GM18861 (cell line): ENCODE data around the gene TMPRSS11A.

Experiments used
- ATAC-seq: cut with Tn5 transposase; IDR thresholded peaks from one replicate; pipeline ENCODE4 v1.9.1; 2021; ENCODE audit not compliant: unreplicated experiment

Gene TMPRSS11A

GRCh38 chr4:67963356-67963755 lies at the start of gene TMPRSS11A:
TSS of gene TMPRSS11A (minus strand) at chr4:67963493. CDS start at chr4:67963393, 100 bp downstream.
- no peak for ATAC-seq

GRCh38 chr4:68011684-68012083 lies 48.4 kb upstream of the TMPRSS11A start:
- ATAC-seq = no peak

- no peak for ATAC-seq
Observed at GRCh38 chr4:68002906-68003305, 39.6 kb upstream of the TMPRSS11A start.

- no peak for ATAC-seq
Observed at GRCh38 chr4:67996127-67996526, 32.8 kb upstream of the TMPRSS11A start.

- ATAC-seq = no peak
Observed at GRCh38 chr4:67988991-67989390, 25.7 kb upstream of the TMPRSS11A start.

- no peak for ATAC-seq
Observed at GRCh38 chr4:67983333-67983732, 20.0 kb upstream of the TMPRSS11A start.

GRCh38 chr4:67980512-67980911 lies 17.2 kb upstream of the TMPRSS11A start:
- ATAC-seq = no peak

GRCh38 chr4:67973608-67974007 lies 10.3 kb upstream of the TMPRSS11A start:
- no peak for ATAC-seq

- ATAC-seq = no peak
Observed at GRCh38 chr4:67954890-67955289, 8.4 kb downstream of the TMPRSS11A start.

GRCh38 chr4:67941074-67941473 lies 22.2 kb downstream of the TMPRSS11A start:
- no peak for ATAC-seq

- ATAC-seq = no peak
Observed at GRCh38 chr4:67940506-67940905, 22.8 kb downstream of the TMPRSS11A start.

GRCh38 chr4:67939195-67939594 lies 24.1 kb downstream of the TMPRSS11A start:
- ATAC-seq = no peak

- ATAC-seq = no peak
Observed at GRCh38 chr4:67935888-67936287, 27.4 kb downstream of the TMPRSS11A start.

GRCh38 chr4:67934628-67935027 lies 28.7 kb downstream of the TMPRSS11A start:
- no peak for ATAC-seq

- no peak for ATAC-seq
Observed at GRCh38 chr4:67933755-67934154, 29.5 kb downstream of the TMPRSS11A start.

- no peak for ATAC-seq
Observed at GRCh38 chr4:67933038-67933437, 30.3 kb downstream of the TMPRSS11A start.

- ATAC-seq = no peak
Observed at GRCh38 chr4:67931256-67931655, 32.0 kb downstream of the TMPRSS11A start.

- no peak for ATAC-seq
Observed at GRCh38 chr4:67929426-67929825, 33.9 kb downstream of the TMPRSS11A start.

GRCh38 chr4:67928546-67928945 lies 34.7 kb downstream of the TMPRSS11A start:
- ATAC-seq = no peak

GRCh38 chr4:67927251-67927650 lies 36.0 kb downstream of the TMPRSS11A start:
- no peak for ATAC-seq

GRCh38 chr4:67926485-67926884 lies 36.8 kb downstream of the TMPRSS11A start:
- ATAC-seq = no peak

- ATAC-seq = no peak
Observed at GRCh38 chr4:67922697-67923096, 40.6 kb downstream of the TMPRSS11A start.

- no peak for ATAC-seq
Observed at GRCh38 chr4:67918428-67918827, 44.9 kb downstream of the TMPRSS11A start.
